CD4-positive, alpha-beta T cell treated with Interleukin-2 at 100 ng/mL for 4 hours (primary cell): ENCODE data around the gene SMAP1.

Source experiments
- DNase-seq: peaks from one replicate; pipeline ENCODE4 v3.0.0-alpha.2; 2020; ENCODE audit warnings: low spot score

SMAP1 gene

DNA sequence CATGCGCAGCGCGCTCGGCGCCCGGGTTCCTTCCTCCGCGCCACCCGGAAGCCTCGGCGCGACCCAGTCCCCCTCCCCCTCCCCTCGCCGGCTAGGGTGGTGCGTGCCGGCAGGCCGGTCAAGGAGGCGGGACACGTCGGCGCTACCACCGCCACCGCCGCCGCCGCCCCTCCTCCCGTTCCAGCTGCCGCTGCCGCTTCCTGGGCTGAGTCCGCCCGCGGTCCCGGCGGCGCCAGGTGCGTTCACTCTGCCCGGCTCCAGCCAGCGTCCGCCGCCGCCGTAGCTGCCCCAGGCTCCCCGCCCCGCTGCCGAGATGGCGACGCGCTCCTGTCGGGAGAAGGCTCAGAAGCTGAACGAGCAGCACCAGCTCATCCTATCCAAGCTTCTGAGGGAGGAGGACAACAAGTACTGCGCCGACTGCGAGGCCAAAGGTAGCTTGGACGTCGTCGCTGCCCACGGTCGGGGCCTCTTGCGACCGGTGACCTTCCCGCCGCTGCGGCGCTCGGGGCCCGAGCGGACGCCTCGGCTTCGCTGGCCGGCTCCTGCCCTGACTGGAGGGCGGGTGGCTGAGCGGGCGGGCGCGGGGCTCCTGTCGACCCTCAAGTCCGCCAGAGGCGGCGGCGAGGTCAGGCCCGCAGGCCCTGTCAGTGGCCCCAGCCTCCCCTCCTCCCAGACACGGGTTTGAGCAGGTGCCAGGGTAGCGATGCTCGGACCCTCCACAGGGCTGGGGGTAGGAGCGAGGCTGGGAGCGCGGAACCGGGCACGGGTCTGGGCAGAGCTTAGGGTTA lies at the start of gene SMAP1:
Gene SMAP1 (plus strand): TSS at position 173 of the 788 bp plus-strand sequence. CDS start 141 bp downstream, at position 314.
- peak; percentile 93 for DNase-seq

DNA sequence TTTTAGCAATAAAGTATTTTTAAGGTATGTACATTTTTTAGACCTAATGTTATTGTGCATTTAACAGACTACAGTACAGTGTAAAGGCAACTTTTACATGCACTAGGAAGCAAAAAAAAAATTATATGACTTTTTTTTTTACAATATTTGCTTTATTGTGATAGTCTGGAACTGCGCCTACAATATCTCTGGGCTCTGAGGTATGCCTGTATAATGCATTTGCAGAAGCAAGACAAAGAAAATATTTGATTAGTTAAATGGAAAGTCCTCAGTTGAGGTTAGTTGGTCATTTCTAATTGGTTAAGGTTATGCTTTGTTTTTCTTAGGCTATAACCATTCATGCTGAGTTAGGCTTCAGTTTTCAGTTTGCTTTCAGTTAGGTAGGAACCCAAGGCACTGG lies 46.9 kb upstream of the SMAP1 start:
- DNase-seq: no peak

DNA sequence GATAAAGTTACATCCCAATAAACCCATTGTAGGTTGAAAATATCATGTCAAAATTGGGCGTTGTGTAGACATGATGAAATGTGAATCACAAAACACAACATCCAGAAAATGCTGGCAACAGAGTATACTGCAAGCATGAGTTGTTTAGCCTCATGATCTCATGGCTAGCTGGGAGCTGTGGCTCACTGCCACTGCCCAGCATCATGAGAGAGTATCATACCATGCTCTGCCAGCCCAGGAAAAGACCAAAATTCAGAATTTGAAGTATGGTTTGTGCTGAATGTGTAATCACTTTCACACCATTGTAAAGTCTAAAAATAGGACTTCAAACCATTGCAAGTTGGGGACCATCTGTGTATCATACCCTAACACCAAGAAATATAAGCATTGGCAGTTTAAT lies 45.2 kb upstream of the SMAP1 start:
- DNase-seq: no peak

DNA sequence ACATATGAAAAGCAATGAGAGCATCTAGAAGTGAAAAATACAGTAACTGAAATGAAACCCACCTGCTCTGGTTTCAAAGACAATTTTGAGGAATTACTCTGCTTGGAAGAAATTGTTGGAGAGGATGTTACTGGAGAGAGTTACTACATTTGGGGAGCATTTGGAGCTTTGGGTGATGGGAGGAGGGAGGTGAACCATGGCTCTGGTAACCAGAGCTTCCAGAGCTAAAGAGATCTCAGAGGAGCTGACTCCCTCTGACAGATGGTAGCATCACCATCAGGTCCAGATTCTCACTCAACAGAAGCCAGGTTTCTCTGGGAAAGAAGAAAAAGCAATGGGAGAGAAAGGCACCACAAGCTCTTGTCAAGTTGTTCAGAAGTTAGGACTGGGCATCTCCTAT lies 42.2 kb upstream of the SMAP1 start:
- DNase-seq: no peak

DNA sequence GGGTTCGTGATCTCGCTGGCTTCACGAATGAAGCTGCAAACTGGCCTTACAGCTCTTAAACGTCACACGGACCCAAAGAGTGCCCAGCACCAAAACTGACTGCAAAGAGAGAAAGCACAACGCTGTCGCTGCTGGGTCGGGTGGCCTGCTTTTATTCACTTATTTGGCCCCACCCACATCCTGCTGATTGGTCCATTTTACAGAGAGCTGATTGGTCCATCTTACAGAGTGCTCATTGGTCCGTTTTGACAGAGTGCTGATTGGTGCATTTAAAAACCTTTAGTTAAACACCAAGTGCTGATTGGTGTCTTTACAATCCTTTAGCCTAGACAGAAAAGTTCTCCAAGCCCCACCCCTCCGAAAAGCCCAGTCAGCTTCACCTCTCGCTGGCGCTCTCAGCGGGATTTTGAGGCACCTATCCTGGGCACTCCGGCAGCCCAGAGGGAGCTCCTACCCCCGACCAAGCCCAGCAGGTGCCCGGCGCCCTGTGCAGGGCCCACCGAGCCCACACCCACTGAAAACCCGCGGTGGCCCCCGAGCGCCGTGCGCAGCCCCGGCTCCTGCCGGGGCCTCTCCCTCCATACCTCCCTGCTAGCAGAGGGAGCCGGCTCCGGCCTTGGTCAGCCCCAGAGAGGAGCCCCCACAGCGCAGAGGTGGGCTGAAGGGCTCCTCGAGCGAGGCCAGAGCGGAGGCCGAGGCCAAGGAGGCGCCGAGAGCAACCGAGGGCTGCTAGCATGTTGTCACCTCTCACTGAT lies 40.0 kb upstream of the SMAP1 start:
- no peak for DNase-seq

DNA sequence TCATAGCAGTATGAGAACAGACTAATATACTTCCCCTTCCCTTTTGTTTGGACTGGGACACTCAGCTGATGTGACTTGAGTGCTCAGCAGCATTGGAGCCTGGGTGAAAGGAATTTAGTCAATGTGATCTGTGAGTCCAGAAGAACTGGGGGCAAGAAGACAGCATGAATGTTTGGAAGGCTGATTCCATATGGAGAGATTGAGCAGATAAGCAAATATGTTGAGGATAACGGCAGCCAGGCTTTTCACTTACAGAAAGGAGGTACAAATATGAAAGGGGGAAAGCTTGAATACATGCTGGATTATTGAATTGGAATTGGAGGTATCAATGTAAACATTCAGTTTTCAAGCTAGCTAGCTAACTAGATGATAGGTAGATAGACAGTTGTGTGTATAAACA lies 37.8 kb upstream of the SMAP1 start:
- DNase-seq: no peak

DNA sequence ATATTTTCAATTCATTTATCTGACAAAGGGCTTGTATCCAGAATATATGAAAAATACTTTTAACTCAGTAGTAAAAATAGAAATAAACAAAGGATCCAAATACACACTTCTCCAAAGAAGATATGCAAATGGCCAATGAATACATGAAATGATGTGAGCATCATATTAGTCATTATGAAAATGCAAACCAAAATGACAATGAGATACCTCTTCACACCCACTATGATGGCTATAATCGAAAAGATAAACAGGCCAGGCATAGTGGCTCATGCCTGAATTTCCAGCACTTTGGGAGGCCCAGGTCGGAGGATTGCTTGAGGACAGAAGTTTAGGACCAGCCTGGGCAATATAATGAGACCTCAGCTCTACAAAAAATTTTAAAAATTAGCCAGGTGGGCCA lies 33.8 kb upstream of the SMAP1 start:
- no peak for DNase-seq

DNA sequence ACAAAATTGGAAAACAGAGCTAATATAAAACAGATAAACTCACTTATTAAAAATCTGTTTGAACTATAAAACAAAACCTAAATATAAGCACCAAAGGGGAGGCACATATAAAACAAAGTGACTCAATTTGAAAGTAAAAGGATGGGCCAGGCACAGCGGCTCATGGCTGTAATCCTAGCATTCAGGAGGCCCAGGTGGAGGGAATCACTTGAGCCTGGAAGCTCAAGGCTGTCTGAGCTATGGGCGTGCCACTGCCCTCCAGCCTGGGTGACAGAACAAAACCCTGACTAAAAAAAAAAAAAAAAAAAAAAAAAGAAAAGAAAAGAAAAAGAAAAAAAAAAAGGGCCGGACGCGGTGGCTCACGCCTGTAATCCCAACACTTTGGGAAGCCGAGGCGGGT lies 31.1 kb upstream of the SMAP1 start:
- DNase-seq: no peak

DNA sequence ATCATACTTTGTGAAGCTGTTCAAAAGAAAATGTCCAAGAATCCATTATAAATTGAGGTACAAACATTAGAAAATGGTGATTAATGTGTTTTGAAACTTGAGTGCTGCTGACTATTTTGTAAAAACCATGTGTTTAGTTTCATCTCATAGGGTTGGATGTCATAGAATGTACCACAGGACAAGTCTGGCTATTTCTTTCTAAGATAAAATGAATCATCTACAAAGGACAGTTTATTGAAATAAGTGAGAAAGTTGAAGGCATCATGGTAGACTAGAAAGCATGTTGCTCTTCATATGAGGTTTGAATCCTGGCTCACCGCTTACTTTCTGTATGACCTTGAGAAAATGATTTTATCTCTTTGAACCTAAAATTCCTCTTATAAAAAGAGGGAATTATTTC lies 29.2 kb upstream of the SMAP1 start:
- DNase-seq: no peak

DNA sequence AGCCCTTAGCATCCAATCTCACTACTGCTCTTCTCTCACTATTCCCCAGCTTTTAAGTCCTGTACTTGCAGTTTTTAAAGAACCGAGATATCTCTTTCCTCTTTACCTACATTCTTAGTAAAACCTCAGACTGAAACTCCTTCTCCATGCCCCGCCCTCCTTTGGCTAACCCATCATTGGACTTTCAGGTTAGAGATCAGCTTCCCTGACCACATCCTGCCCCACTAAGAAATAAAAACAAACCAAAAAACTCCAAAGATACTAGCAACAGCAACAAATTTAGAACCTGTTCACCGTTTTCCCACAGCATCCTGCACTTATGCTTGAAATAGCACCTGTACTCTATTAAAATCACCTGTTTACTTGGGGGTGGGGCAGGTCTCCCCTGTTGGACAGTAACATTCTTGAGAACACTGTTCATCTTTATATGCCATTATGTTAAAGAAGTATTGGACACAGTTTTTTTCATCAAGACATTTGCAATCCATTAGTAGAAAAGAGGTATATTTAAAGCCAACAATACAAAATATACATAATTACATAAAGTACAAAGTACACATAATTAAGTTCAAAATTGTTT lies 16.3 kb upstream of the SMAP1 start:
- peak; percentile 74 for DNase-seq

DNA sequence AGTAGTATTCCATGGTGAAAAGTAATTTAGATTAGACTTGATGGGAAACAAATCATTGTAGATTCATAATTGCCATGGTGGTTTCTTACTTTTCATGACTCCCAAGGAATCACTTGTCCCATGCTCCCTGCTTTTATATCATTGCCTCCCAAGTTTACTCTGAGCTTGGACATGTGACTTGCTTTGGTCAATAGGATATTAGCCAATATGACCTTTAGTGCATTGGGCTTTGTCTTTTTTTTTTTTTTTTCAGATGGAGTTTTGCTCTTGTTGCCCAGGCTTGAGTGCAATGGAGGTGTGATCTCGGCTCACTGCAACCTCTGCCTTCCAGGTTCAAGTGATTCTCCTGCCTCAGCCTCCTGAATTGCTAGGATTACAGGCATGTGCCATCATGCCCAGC lies 15.5 kb upstream of the SMAP1 start:
- DNase-seq: no peak

DNA sequence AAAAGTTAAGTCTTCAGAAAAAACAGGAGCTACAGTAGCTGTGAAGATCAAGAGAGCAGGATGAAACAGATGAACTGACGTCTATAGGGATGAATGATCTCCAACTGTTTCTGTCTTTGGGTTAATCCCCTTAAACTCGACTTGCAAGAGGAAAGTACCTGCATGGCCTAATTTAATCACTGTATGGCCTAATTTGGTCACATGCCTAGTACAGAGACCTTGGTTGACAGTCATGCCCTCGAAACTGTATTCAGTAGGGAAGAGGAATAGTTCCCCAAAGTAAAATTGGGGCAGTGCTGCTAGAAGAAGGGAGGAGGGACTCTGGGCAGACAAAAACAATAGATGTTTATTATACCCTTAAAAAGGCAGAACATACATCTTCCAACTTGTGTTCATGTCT lies 10.0 kb upstream of the SMAP1 start:
- DNase-seq: no peak

DNA sequence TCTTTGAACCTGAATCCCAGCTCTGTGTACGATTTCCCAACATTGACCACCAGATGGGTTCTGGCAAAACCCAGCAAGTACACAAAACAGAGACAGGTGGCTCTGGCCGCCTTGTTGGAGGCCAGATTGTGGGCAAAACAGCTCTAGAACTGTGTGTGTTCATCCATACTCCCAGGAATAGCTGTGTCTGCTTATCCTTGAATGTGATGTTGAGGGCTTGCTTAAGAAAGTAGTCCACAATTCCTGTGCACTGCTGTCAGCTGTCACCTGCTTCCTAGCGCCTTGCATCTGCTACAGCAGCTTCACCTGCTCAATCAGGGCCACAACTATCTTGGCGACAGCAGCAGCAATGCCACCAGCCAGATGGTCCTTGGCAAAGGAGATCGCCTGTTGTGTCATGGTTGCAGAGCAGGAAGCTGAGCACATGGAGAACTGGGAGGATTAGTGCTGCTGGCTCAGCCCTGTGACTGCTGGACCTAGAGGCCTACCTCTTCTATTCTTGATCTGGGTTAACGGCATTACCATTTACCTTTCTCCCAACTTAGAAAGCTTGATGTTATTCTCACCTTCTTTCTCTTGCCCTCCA lies 3.7 kb upstream of the SMAP1 start:
- no peak for DNase-seq

DNA sequence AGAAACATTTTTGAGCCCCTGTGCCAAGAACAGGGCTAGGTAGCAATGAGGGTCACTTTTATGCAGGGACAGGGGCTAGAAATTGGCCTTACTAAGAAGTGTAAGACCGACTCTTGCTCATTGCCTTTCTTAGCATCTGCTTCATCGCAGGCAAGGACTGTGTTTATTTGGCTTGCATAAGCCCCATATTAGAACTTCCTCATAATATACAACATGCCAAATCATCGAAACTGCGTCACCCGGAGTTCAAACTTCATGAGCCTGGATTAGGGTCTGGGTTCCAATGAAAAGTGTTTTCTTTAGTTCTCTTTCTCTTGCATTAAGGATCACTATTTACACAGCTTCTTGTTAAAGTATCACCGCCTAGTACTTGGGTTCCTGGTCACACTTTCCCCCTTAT lies 977 bp upstream of the SMAP1 start:
- DNase-seq: no peak

DNA sequence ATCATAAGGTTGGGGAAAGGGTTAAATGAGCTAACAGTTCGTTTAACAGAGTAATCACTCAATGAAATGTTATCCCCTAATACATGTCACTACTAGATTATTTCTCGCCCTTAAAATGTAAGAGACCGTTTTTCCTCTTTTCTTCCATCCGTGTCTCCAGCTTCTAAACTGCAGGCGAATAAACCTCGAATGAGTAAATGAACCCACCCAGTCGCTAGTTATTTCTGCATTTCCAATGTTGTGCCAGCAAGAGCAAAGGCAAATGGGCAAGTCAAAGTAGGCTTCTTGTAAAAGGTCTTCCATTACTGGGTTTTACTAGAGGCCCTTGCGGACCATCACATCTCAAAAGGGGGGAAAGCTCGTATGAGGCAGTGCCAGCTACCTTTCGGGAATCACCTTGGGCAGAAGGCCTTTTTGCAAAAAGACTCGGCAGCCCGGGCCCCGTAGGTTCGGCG lies 400 bp upstream of the SMAP1 start:
- no peak for DNase-seq

DNA sequence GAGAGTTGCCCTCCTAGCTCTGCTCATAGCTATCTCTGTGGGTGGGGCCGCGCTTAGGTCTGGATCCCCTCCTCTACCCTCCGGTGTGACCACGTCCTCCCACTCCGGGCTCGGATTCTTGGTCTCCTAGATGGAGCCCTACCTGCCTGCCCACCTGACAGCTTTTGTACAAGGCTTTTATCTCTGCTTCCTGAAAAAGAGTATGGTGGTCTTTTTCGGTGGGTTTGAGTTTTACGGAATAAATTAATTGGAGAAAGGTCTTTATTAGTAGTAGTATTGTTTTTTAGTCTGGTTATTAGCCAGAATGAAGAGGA lies 773 bp downstream of the SMAP1 start:
- DNase-seq: no peak

DNA sequence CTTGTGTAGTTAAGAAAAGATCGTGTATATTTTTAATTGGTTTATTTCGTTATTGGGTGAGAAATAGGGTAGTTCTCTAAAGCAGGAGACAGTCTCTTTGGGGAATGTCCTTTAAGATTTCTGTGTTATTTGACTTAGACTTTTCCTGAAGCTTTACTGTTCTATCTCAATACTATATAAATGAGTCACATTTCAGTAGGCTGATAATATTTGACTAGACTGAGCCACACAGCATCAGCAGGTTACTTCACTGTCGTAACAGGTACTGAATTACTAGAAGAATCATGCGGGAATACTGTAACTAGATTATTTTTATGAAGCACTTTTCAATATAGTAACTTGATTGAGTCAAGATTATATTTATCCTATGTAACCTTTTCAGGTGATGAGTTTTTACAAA lies 1.4 kb downstream of the SMAP1 start:
- peak; percentile 8 for DNase-seq

DNA sequence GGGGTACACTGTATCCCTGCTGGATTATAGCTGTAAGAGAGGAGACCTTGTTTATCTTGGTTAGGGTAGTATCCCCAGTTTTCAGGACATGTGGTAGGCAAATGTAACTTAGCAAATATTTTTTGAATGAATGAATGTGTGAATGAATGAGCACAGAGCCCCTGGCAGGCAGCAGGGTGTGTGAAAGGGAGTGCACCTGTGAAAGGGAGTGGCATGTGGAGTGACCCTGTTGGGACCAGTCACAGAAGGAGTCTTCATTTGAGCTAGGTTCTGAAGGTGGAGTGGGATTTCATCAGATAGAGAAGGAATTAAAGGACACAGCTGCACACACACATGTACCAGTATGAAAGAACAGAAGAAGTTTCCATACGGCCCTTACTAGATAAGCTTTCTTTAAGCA lies 4.9 kb downstream of the SMAP1 start:
- DNase-seq: no peak

DNA sequence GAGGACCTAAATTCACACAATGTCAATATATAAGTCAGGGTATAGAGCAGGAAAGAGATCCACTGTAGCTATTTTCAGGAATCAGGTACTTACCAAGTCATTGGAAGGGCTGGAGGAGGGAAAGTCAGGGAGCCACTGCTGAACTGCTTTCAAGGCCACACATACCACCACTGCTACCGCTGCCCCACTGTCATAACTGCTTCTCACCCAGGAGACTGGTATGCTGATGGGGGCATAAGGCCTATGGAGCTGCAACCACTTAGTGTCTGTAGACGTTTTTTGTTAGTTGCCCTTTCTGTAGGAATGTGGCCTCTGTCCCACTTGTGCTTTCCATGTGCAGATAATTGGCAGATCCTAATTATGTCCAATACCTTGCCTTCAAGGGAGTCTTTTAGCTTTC lies 5.4 kb downstream of the SMAP1 start:
- no peak for DNase-seq

DNA sequence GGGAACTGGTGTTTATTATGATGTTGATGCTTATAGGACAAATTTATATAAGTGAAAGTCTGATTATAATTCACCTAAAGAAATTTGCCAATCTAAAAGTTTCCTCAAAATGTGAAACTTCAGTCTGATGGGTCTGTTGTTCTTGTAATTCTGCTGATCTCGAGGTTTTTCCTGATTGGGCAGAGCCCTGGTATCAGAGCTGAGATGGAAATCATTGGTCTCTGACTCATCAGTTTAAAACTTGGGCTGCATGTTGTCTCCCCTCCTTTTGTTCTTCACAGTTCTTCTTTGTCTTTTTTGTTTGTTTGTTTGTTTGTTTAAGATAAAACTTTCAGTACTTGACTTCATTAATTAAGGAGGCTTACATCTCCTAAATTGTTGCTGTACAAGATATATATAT lies 5.9 kb downstream of the SMAP1 start:
- DNase-seq: peak; percentile 31

DNA sequence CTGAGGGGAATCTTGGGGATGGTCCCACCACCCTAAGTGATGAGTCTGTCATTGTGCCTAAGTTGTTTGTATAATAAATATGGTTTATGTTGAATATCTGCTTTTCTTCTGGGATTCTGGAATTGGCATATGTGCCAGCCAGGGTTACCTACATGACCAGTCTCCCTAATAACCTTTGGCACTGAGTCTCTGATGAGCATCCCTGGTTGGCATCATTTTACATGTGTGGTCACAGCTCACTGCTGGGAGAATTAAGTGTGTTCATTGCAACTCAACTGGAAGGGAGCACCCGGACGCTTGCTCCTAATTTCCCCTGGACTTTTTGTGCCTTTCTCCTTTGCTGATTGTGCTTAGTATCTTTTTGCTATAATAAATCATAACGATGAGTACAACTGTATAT lies 8.1 kb downstream of the SMAP1 start:
- DNase-seq: no peak

DNA sequence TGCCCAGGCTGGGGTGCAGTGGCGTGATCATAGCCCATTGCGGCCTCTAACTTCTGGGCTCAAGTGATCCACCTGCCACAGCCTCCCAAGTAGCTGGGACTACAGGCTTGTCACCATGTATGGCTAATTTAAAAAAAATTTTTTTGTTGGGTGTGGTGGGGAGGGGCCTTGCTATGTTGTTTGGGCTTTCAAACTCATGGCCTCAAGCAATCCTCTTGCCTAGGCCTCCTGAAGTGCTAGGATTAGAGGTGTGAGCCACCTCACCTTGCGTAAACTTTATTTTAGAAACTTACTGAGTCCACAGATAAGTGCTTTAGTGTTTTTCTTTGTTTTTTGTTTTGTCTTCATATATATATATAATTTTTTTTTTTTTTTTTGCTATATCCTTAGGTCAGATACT lies 9.1 kb downstream of the SMAP1 start:
- DNase-seq: no peak

DNA sequence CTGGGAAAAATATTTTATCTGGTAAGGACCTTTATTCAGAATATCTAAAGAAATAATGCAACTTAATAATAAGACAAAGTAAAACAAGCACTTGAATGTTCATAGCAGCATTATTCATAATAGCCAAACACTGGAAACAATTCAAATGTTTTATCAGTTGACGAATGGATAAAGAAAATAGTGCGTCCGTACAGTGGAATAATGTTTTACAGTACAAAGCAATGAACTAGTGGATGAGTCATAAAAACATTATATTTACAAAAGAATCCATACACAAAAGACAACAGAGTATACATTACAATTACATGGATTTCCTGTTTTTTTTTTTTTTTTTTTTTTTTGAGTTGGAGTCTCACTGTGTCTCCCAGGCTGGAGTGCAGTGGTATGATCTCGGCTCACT lies 12.7 kb downstream of the SMAP1 start:
- DNase-seq: no peak
